Measurements from ENCODE around the gene HIRA. TPM values are rescaled to one million over a fixed set of nuclear protein-coding genes. Genes with fewer than 3 reads are reported as not detected.

Gene HIRA
- total and polyA plus RNA-seq, 4 donors, result 4.1 to 32.5 (median 23.0) TPM

DNA sequence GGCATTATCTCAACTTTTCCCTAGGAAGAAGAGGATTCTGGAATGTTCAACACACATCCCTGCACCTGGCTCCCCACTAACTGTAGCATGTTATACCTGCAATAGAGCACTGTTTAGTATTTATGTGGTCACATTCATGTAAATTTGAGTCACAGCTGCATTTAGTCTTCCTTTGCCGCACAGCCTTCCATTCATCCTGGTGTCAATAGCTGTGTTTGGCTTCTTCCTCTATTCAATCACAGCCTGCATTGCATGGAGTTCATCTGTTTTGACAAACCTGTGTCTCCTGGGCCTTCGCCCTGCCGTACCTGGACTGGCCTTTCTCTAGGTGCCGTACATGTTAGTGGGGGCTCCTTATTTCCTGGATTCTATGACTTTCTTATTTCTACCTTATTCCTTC lies 20.0 kb upstream of the HIRA start (continued):
- TF ChIP-seq, protein P1, sequence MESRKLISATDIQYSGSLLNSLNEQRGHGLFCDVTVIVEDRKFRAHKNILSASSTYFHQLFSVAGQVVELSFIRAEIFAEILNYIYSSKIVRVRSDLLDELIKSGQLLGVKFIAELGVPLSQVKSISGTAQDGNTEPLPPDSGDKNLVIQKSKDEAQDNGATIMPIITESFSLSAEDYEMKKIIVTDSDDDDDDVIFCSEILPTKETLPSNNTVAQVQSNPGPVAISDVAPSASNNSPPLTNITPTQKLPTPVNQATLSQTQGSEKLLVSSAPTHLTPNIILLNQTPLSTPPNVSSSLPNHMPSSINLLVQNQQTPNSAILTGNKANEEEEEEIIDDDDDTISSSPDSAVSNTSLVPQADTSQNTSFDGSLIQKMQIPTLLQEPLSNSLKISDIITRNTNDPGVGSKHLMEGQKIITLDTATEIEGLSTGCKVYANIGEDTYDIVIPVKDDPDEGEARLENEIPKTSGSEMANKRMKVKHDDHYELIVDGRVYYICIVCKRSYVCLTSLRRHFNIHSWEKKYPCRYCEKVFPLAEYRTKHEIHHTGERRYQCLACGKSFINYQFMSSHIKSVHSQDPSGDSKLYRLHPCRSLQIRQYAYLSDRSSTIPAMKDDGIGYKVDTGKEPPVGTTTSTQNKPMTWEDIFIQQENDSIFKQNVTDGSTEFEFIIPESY (IDR thresholded peaks at IDR 0.05), result no peak
- TF ChIP-seq TAF1 (conservative IDR thresholded peaks at IDR 0.05) (no peak), GABPA (IDR thresholded peaks at IDR 0.05 in 1 of 2, conservative IDR thresholded peaks at IDR 0.05 in 1 of 2) (no peak), EGR1 (IDR thresholded peaks at IDR 0.05; ENCODE audit: low read depth in 2 of 2) (no peak), FOXA2 (IDR thresholded peaks at IDR 0.05) (no peak)
- TF ChIP-seq, protein P2, sequence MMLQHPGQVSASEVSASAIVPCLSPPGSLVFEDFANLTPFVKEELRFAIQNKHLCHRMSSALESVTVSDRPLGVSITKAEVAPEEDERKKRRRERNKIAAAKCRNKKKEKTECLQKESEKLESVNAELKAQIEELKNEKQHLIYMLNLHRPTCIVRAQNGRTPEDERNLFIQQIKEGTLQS (IDR thresholded peaks at IDR 0.05), result no peak

DNA sequence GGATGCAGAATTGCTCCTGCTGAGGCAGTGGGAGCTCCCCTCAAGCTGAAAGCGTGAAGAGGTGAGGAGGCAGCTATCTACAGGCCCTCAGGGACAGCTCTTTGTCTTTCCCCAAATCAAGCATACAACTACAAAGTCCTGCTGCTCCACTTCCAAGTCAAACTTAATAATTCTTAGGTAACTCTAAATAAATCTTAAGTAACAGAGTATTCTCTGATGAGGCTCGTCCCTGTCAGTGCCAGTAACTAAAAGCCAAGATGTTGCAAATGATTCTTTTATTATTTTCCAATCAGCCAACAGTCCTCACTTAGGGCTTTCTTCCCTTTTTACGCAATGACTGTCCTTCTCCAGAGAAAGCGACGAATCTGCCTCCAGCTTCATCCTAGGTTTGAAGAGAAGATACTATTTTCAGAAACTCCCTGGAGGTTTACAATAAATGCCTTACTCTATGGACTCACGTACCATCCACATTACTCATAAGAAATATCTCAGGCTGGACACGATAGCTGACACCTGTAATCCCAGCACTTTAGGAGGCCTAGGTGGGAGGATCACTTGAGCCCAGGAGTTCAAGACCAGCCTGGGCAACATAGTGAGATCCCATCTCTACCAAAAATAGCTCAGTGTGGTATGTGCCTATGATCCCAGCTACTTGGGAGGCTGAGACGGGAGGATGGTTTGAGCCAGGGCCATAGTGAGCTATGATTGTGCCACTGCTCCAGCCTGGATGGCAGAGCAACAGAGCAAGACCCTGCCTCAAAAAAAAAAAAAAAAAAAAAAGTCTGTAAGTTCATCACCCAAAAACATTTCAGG lies 19.0 kb upstream of the HIRA start:
- H3K9ac ChIP-seq (ENCODE audit: low read depth in 1 of 2, low read length in 2 of 2), result no peak overlapping the region
- no peaks in the 10 kb centered on the region for H3K9me3 ChIP-seq (ENCODE audit: control insufficient read depth in 4 of 4, low read length in 3 of 4)
- no peak for DNase-seq (ENCODE audit: low spot score)
- no peak overlapping the region for H3K27ac ChIP-seq (ENCODE audit: low read depth in 1 of 2, low read length in 2 of 2)
- TF ChIP-seq FOXA2 (IDR thresholded peaks at IDR 0.05) (no peak), JUND (IDR thresholded peaks at IDR 0.05) (no peak), SP1 (IDR thresholded peaks at IDR 0.05) (no peak), HNF4G (IDR thresholded peaks at IDR 0.05) (no peak), RXRA (IDR thresholded peaks at IDR 0.05) (no peak), RAD21 (IDR thresholded peaks at IDR 0.05) (no peak), GABPA (IDR thresholded peaks at IDR 0.05 in 1 of 2, conservative IDR thresholded peaks at IDR 0.05 in 1 of 2) (no peak), TAF1 (conservative IDR thresholded peaks at IDR 0.05) (no peak)
- TF ChIP-seq, protein P1 (IDR thresholded peaks at IDR 0.05), result no peak
- TF ChIP-seq, protein P2 (IDR thresholded peaks at IDR 0.05), result no peak
- TF ChIP-seq, protein P3, sequence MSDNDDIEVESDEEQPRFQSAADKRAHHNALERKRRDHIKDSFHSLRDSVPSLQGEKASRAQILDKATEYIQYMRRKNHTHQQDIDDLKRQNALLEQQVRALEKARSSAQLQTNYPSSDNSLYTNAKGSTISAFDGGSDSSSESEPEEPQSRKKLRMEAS (IDR thresholded peaks at IDR 0.05), result no peak
- peaks cover 2 to 44% (median 39%) of the 10 kb centered on the region in 4 donors for H3K36me3 ChIP-seq (ENCODE audit: control insufficient read depth in 4 of 4, insufficient read depth in 3 of 4, low read depth in 1 of 4, low read length in 3 of 4)
- H3K4me1 ChIP-seq (ENCODE audit: control insufficient read depth in 4 of 4, insufficient read depth in 4 of 4, low read length in 3 of 4), result peaks cover 4 to 19% (median 12%) of the 10 kb centered on the region in 4 donors
- no peak overlapping the region for H3K4me3 ChIP-seq (ENCODE audit: low read depth in 1 of 3, low read length in 3 of 3)
- H3K27me3 ChIP-seq (ENCODE audit: control insufficient read depth in 4 of 4, insufficient read depth in 4 of 4, low read length in 3 of 4), result no peaks in the 10 kb centered on the region
- 83% methylated on average over 8 of the region's 8 CpGs for WGBS

DNA sequence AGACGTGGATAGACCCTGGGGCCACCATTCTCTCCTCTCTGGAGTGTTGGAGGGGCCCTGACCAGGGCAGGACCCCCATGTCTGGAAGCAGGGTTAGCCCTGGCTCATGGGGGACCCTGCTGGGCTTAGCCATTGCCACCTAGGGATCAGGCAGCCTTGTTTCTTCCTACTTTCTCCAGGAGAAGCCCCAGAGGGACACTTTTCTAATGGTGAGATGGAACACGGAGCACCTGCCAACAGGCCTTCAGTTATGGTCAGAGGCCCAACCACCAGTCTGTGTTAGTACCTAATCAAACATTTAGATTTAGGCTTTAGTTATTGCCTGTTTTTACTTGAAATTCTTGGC lies 17.9 kb upstream of the HIRA start:
- no peak for DNase-seq (ENCODE audit: low spot score)
- H3K27me3 ChIP-seq (ENCODE audit: control insufficient read depth in 4 of 4, insufficient read depth in 4 of 4, low read length in 3 of 4), result no peaks in the 10 kb centered on the region
- H3K9me3 ChIP-seq (ENCODE audit: control insufficient read depth in 4 of 4, low read length in 3 of 4), result no peaks in the 10 kb centered on the region
- H3K27ac ChIP-seq (ENCODE audit: low read depth in 1 of 2, low read length in 2 of 2), result no peak overlapping the region
- no peak overlapping the region for H3K4me3 ChIP-seq (ENCODE audit: low read depth in 1 of 3, low read length in 3 of 3)
- peaks cover 4 to 19% (median 12%) of the 10 kb centered on the region in 4 donors for H3K4me1 ChIP-seq (ENCODE audit: control insufficient read depth in 4 of 4, insufficient read depth in 4 of 4, low read length in 3 of 4)
- H3K36me3 ChIP-seq (ENCODE audit: control insufficient read depth in 4 of 4, insufficient read depth in 3 of 4, low read depth in 1 of 4, low read length in 3 of 4), result peaks cover 0 to 34% (median 27%) of the 10 kb centered on the region in 4 donors
- H3K9ac ChIP-seq (ENCODE audit: low read depth in 1 of 2, low read length in 2 of 2), result no peak overlapping the region
- WGBS, result 92% methylated on average over 2 of the region's 2 CpGs
- TF ChIP-seq, protein P4, sequence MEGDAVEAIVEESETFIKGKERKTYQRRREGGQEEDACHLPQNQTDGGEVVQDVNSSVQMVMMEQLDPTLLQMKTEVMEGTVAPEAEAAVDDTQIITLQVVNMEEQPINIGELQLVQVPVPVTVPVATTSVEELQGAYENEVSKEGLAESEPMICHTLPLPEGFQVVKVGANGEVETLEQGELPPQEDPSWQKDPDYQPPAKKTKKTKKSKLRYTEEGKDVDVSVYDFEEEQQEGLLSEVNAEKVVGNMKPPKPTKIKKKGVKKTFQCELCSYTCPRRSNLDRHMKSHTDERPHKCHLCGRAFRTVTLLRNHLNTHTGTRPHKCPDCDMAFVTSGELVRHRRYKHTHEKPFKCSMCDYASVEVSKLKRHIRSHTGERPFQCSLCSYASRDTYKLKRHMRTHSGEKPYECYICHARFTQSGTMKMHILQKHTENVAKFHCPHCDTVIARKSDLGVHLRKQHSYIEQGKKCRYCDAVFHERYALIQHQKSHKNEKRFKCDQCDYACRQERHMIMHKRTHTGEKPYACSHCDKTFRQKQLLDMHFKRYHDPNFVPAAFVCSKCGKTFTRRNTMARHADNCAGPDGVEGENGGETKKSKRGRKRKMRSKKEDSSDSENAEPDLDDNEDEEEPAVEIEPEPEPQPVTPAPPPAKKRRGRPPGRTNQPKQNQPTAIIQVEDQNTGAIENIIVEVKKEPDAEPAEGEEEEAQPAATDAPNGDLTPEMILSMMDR (IDR thresholded peaks at IDR 0.05; ENCODE audit: low read depth, low read length, missing input control), result no peak
- TF ChIP-seq, protein P5, sequence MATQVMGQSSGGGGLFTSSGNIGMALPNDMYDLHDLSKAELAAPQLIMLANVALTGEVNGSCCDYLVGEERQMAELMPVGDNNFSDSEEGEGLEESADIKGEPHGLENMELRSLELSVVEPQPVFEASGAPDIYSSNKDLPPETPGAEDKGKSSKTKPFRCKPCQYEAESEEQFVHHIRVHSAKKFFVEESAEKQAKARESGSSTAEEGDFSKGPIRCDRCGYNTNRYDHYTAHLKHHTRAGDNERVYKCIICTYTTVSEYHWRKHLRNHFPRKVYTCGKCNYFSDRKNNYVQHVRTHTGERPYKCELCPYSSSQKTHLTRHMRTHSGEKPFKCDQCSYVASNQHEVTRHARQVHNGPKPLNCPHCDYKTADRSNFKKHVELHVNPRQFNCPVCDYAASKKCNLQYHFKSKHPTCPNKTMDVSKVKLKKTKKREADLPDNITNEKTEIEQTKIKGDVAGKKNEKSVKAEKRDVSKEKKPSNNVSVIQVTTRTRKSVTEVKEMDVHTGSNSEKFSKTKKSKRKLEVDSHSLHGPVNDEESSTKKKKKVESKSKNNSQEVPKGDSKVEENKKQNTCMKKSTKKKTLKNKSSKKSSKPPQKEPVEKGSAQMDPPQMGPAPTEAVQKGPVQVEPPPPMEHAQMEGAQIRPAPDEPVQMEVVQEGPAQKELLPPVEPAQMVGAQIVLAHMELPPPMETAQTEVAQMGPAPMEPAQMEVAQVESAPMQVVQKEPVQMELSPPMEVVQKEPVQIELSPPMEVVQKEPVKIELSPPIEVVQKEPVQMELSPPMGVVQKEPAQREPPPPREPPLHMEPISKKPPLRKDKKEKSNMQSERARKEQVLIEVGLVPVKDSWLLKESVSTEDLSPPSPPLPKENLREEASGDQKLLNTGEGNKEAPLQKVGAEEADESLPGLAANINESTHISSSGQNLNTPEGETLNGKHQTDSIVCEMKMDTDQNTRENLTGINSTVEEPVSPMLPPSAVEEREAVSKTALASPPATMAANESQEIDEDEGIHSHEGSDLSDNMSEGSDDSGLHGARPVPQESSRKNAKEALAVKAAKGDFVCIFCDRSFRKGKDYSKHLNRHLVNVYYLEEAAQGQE (IDR thresholded peaks at IDR 0.05), result no peak
- TF ChIP-seq NR2F2 (IDR thresholded peaks at IDR 0.05) (no peak), SP1 (IDR thresholded peaks at IDR 0.05) (no peak), RXRA (IDR thresholded peaks at IDR 0.05) (no peak), JUND (IDR thresholded peaks at IDR 0.05) (no peak), GABPA (IDR thresholded peaks at IDR 0.05 in 1 of 2, conservative IDR thresholded peaks at IDR 0.05 in 1 of 2) (no peak), RAD21 (IDR thresholded peaks at IDR 0.05) (no peak), YY1 (IDR thresholded peaks at IDR 0.05) (no peak), FOXA1 (IDR thresholded peaks at IDR 0.05) (no peak), TAF1 (conservative IDR thresholded peaks at IDR 0.05) (no peak), HNF4A (conservative IDR thresholded peaks at IDR 0.05) (no peak)
- TF ChIP-seq, protein P2 (IDR thresholded peaks at IDR 0.05), result no peak
